Keratinocyte (primary cell): ENCODE measurements around the gene COMMD4. TPM values are rescaled to one million over a fixed set of nuclear protein-coding genes. Genes with fewer than 3 reads are reported as not detected.

ENCODE experiments used
- DNase-seq: peaks from one replicate; pipeline ENCODE4 v3.0.0-alpha.2; 2011; ENCODE audit warnings: low read depth, missing footprints, low spot score
- FAIRE-seq: peaks from 2 replicates; lab custom pipeline; 2011; peaks lifted over from hg19 to GRCh38; lab: Jason Lieb, UNC
- H2AFZ ChIP-seq: 2 replicates; pipeline ENCODE4 v1.6.0; 2012; ENCODE audit warnings: low read length, control low read depth, inconsistent platforms; ENCODE audit not compliant: control insufficient read depth
- H3K27ac ChIP-seq: 2 replicates; pipeline ENCODE4 v1.5.1; 2011; ENCODE audit warnings: low read length; ENCODE audit not compliant: control insufficient read depth, insufficient read depth
- H3K27me3 ChIP-seq: 3 replicates; pipeline ENCODE4 v1.6.0; 2011; ENCODE audit warnings: low read length; ENCODE audit not compliant: control insufficient read depth, insufficient read depth; ENCODE audit errors: extremely low read depth
- H3K36me3 ChIP-seq, 2 experiments: 2 replicates in 1 of 2; 3 replicates in 1 of 2; pipeline ENCODE4 v1.5.1; 2011; ENCODE audit warnings: low read length in 2 of 2, mild to moderate bottlenecking in 1 of 2; ENCODE audit not compliant: control insufficient read depth in 2 of 2, insufficient read depth in 2 of 2; ENCODE audit errors: extremely low read depth in 1 of 2
- H3K4me1 ChIP-seq: 3 replicates; pipeline ENCODE4 v1.5.1; 2011; ENCODE audit warnings: low read length; ENCODE audit not compliant: control insufficient read depth, insufficient read depth; ENCODE audit errors: extremely low read depth
- H3K4me2 ChIP-seq: 3 replicates; pipeline ENCODE4 v1.6.0; 2011; ENCODE audit warnings: low read depth, low read length; ENCODE audit not compliant: control insufficient read depth, insufficient read depth; ENCODE audit errors: extremely low read depth
- H3K4me3 ChIP-seq, 3 experiments: fragments of 200-600 bp in 1 of 3; sonication (generic) in 1 of 3; 2 replicates in 2 of 3; 3 replicates in 1 of 3; pipeline ENCODE4 v1.5.1; 2011 to 2016; ENCODE audit warnings: low read length in 3 of 3, mild to moderate bottlenecking in 3 of 3, control low read depth in 2 of 3, inconsistent platforms in 1 of 3, low read depth in 1 of 3, mixed read lengths in 1 of 3, mixed run types in 1 of 3, moderate library complexity in 1 of 3; ENCODE audit not compliant: control insufficient read depth in 2 of 3, insufficient read depth in 2 of 3; ENCODE audit errors: extremely low read depth in 1 of 3
- H3K79me2 ChIP-seq: 2 replicates; pipeline ENCODE4 v1.6.0; 2012; ENCODE audit warnings: low read length; ENCODE audit not compliant: control insufficient read depth, insufficient read depth
- H3K9ac ChIP-seq: 3 replicates; pipeline ENCODE4 v1.6.0; 2011; ENCODE audit warnings: low read length; ENCODE audit not compliant: control insufficient read depth, insufficient read depth; ENCODE audit errors: extremely low read depth
- H3K9me1 ChIP-seq: 3 replicates; pipeline ENCODE4 v1.6.0; 2011; ENCODE audit warnings: low read length; ENCODE audit not compliant: control insufficient read depth, insufficient read depth; ENCODE audit errors: extremely low read depth
- H3K9me3 ChIP-seq: 2 replicates; pipeline ENCODE4 v1.5.1; 2012; ENCODE audit warnings: low read depth, low read length; ENCODE audit not compliant: control insufficient read depth
- H4K20me1 ChIP-seq: 3 replicates; pipeline ENCODE4 v1.6.0; 2011; ENCODE audit warnings: low read length; ENCODE audit not compliant: control insufficient read depth, insufficient read depth; ENCODE audit errors: extremely low read depth
- EZH2 ChIP-seq: IDR thresholded peaks from one replicate; pipeline ENCODE4 v1.6.1; 2012; ENCODE audit warnings: inconsistent platforms, mild to moderate bottlenecking, low read length, moderate library complexity
- dilution Hi-C: fragments of 300-500 bp; cut with MboI; formaldehyde crosslinking; loops from one replicate; pipeline ENCODE4 v1.7.0; 2020; ENCODE audit warnings: low sequenced_read_pairs; ENCODE audit not compliant: extremely low pct_ligation_motif_present
- polyA plus RNA-seq, 5 experiments: library from polyadenylated mRNA; depleted of rRNA in 3 of 5; stranded (reverse) in 3 of 5; stranded (forward) in 1 of 5; unstranded in 1 of 5; fragments of >200 nt; gene quantifications; 1 replicate in 1 of 5; 2 replicates in 3 of 5; 3 replicates in 1 of 5; pipeline versions ENCODE4 v1.2.1 to v1.2.3, GENCODE V29; 2011 to 2012; ENCODE audit warnings: missing spikeins in 2 of 5, low read depth in 1 of 5, low replicate concordance in 1 of 5
- TF ChIP-seq, protein P1 (sequence below), 3 experiments: IDR thresholded peaks in 1 of 3; conservative IDR thresholded peaks in 1 of 3; optimal IDR thresholded peaks in 1 of 3; 2 replicates in 2 of 3; 3 replicates in 1 of 3; pipeline versions ENCODE3 to v1.5.1; 2011; ENCODE audit warnings: low read length in 3 of 3, mild to moderate bottlenecking in 3 of 3, moderate library complexity in 2 of 3, control low read depth in 1 of 3, inconsistent platforms in 1 of 3; ENCODE audit not compliant: insufficient read depth in 2 of 3; ENCODE audit errors: extremely low read depth in 1 of 3

The COMMD4 gene
- polyA plus RNA-seq, 1 donor (not counting 4 experiments of a cell fraction or from before 2014, with no cell fraction given), result 48.2 TPM

- Histone ChIP-seq H3K9me1 (no peaks in the 10 kb centered on the region), H3K36me3 (no peaks in the 10 kb centered on the region), H2AFZ (no peak overlapping the region), H3K79me2 (no peaks in the 10 kb centered on the region), H3K4me2 (no peak overlapping the region), H3K9ac (no peak overlapping the region), H3K9me3 (peaks cover 1% of the 10 kb centered on the region), H3K4me1 (no peaks in the 10 kb centered on the region), H3K4me3 (no peak overlapping the region), H3K27me3 (peaks cover 2% of the 10 kb centered on the region), H4K20me1 (no peaks in the 10 kb centered on the region), H3K27ac (no peak overlapping the region)
- no peak for TF ChIP-seq EZH2
- TF ChIP-seq, protein P1, sequence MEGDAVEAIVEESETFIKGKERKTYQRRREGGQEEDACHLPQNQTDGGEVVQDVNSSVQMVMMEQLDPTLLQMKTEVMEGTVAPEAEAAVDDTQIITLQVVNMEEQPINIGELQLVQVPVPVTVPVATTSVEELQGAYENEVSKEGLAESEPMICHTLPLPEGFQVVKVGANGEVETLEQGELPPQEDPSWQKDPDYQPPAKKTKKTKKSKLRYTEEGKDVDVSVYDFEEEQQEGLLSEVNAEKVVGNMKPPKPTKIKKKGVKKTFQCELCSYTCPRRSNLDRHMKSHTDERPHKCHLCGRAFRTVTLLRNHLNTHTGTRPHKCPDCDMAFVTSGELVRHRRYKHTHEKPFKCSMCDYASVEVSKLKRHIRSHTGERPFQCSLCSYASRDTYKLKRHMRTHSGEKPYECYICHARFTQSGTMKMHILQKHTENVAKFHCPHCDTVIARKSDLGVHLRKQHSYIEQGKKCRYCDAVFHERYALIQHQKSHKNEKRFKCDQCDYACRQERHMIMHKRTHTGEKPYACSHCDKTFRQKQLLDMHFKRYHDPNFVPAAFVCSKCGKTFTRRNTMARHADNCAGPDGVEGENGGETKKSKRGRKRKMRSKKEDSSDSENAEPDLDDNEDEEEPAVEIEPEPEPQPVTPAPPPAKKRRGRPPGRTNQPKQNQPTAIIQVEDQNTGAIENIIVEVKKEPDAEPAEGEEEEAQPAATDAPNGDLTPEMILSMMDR (optimal IDR thresholded peaks at IDR 0.05 in 1 of 3, IDR thresholded peaks at IDR 0.05 in 1 of 3, conservative IDR thresholded peaks at IDR 0.05 in 1 of 3; ENCODE audit: extremely low read depth in 1 of 3, insufficient read depth in 2 of 3, low read length in 3 of 3), result no peak
- dilution Hi-C loops, result no loop called here
- FAIRE-seq (no peak), DNase-seq (no peak)
Measured at GRCh38 chr15:75306188-75306587, 29.7 kb upstream of the COMMD4 start.

DNA sequence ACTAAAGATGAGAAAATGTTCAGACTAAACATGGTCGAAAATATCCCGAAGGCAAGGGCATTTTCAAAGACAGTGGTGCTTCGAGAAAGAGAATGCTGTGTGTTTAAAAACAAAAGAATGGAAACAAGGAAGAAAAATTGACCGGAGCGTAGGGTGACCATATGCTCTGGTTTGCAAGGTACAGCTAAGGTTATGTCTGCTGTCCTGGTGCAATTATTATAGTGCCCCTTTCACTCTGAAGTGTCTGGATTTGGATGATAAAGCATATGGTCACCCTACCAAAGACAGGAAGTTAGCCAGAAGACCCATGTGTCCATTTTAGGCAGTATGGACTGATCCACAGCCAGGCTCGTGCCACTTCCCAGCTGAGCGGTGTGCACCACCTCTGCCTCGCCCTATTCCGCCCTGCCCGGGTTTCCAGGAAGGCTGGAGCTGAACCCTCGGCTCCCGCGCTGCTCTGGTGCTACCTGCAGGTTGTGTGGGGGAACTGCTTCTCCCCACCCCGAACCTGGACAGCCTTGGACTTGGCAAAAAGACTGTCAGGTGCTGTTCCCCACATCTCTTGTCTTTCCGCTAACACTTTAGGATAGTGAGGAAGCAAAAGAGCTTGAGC lies 28.0 kb upstream of the COMMD4 start:
- H3K4me3 ChIP-seq, result no peak overlapping the region
- no peak overlapping the region for H3K27ac ChIP-seq
- dilution Hi-C loops, result no loop called here
- no peak overlapping the region for H3K4me2 ChIP-seq
- H4K20me1 ChIP-seq, result no peaks in the 10 kb centered on the region
- TF ChIP-seq, protein P1 (optimal IDR thresholded peaks at IDR 0.05 in 1 of 3, IDR thresholded peaks at IDR 0.05 in 1 of 3, conservative IDR thresholded peaks at IDR 0.05 in 1 of 3; ENCODE audit: extremely low read depth in 1 of 3, insufficient read depth in 2 of 3, low read length in 3 of 3), result peak; percentile 81 to 89 (median 81)
- no peak for TF ChIP-seq EZH2
- H2AFZ ChIP-seq, result no peak overlapping the region
- no peaks in the 10 kb centered on the region for H3K36me3 ChIP-seq
- DNase-seq (peak; percentile 17), FAIRE-seq (no peak)
- H3K9me3 ChIP-seq, result peaks cover 5% of the 10 kb centered on the region
- H3K79me2 ChIP-seq, result no peaks in the 10 kb centered on the region
- H3K9me1 ChIP-seq, result no peaks in the 10 kb centered on the region
- no peak overlapping the region for H3K9ac ChIP-seq
- peaks cover 3% of the 10 kb centered on the region for H3K4me1 ChIP-seq
- peaks cover 6% of the 10 kb centered on the region for H3K27me3 ChIP-seq
